ENCODE results near the gene CZIB. TPM values are rescaled to one million over a fixed set of nuclear protein-coding genes. Genes with fewer than 3 reads are reported as not detected.
A peak's percentile ranks its signal among the peaks of the same experiment; 100 is the strongest.
"Not testable (repeated sequence)": the region's sequence is repeated elsewhere in the genome, so short reads cannot be mapped to it uniquely, and the experiment has no call there.

Gene CZIB
- total RNA-seq, 2 experiments from 2014 or later = 44.6 to 51.4 TPM

- intact Hi-C loops (cut with micrococcal nuclease; ENCODE audit: unreplicated experiment); H3K4me2 ChIP-seq (ENCODE audit: low read length); H3K4me3 ChIP-seq (ENCODE audit: low read depth, low read length, poor library complexity, severe bottlenecking); H2AFZ ChIP-seq (ENCODE audit: low read length); H3K27ac ChIP-seq (ENCODE audit: low read depth, low read length, poor library complexity, severe bottlenecking); DNase-seq (ENCODE audit: low spot score); H3K79me2 ChIP-seq (ENCODE audit: insufficient read depth, low read depth, low read length); H4K20me1 ChIP-seq (ENCODE audit: insufficient read depth, low read length); BruUV-seq (replicated peaks); CTCF ChIA-PET (ENCODE audit: unreplicated experiment); H3K4me1 ChIP-seq (ENCODE audit: insufficient read depth, low read length, poor library complexity, severe bottlenecking); H3K9me2 ChIP-seq (ENCODE audit: insufficient read depth, low read length); POLR2A ChIA-PET: not testable (repeated sequence)
- Histone ChIP-seq H3K9me3 (ENCODE audit: low read length) (peaks cover 17% of the 10 kb centered on the region), H3K36me3 (ENCODE audit: insufficient read depth, low read length) (peaks cover 93% of the 10 kb centered on the region)
These were observed 14.9 kb downstream of the CZIB start for GRCh38 chr1:53205496-53205895.

GRCh38 chr1:53203466-53203865 is 17.0 kb downstream of the CZIB start:
- no peak overlapping the region for H3K4me2 ChIP-seq (ENCODE audit: low read length)
- H3K9me2 ChIP-seq (ENCODE audit: insufficient read depth, low read length) = no peaks in the 10 kb centered on the region
- peaks cover 1% of the 10 kb centered on the region; the same call in 1 of the 2 replicates for H3K79me2 ChIP-seq (ENCODE audit: insufficient read depth, low read depth, low read length)
- H2AFZ ChIP-seq (ENCODE audit: low read length) = no peak overlapping the region
- peaks cover 75% of the 10 kb centered on the region for H3K36me3 ChIP-seq (ENCODE audit: insufficient read depth, low read length)
- no peak overlapping the region for H3K4me3 ChIP-seq (ENCODE audit: low read depth, low read length, poor library complexity, severe bottlenecking)
- BruUV-seq (replicated peaks) = no TSS peak
- H4K20me1 ChIP-seq (ENCODE audit: insufficient read depth, low read length) = no peaks in the 10 kb centered on the region
- no peak overlapping the region for H3K27ac ChIP-seq (ENCODE audit: low read depth, low read length, poor library complexity, severe bottlenecking)
- CTCF ChIA-PET (ENCODE audit: unreplicated experiment) = no interaction called here
- no peak for DNase-seq (ENCODE audit: low spot score)
- no peak for TF ChIP-seq CTCF (conservative IDR thresholded peaks at IDR 0.05; ENCODE audit: low read length)
- TF ChIP-seq EZH2phosphoT487 (IDR thresholded peaks at IDR 0.05; ENCODE audit: borderline replicate concordance, low read depth, low read length) = no peak
- peaks cover 1% of the 10 kb centered on the region for H3K4me1 ChIP-seq (ENCODE audit: insufficient read depth, low read length, poor library complexity, severe bottlenecking)
- H3K9me3 ChIP-seq (ENCODE audit: low read length) = peaks cover 17% of the 10 kb centered on the region
- POLR2A ChIA-PET = no interaction called here
- intact Hi-C loops (cut with micrococcal nuclease; ENCODE audit: unreplicated experiment) = no loop called here

GRCh38 chr1:53198241-53198651 is 22.2 kb downstream of the CZIB start:
- Histone ChIP-seq H3K4me2 (ENCODE audit: low read length) (peak overlapping the region; percentile 94), H3K36me3 (ENCODE audit: insufficient read depth, low read length) (peaks cover 28% of the 10 kb centered on the region), H3K9me2 (ENCODE audit: insufficient read depth, low read length) (no peaks in the 10 kb centered on the region), H3K79me2 (ENCODE audit: insufficient read depth, low read depth, low read length) (peaks cover 16% of the 10 kb centered on the region; the same call in 1 of the 2 replicates), H3K4me1 (ENCODE audit: insufficient read depth, low read length, poor library complexity, severe bottlenecking) (peaks cover 20% of the 10 kb centered on the region), H2AFZ (ENCODE audit: low read length) (no peak overlapping the region), H4K20me1 (ENCODE audit: insufficient read depth, low read length) (no peaks in the 10 kb centered on the region), H3K27ac (ENCODE audit: low read depth, low read length, poor library complexity, severe bottlenecking) (no peak overlapping the region), H3K9me3 (ENCODE audit: low read length) (no peaks in the 10 kb centered on the region), H3K4me3 (ENCODE audit: low read depth, low read length, poor library complexity, severe bottlenecking) (peak overlapping the region; percentile 78)
- TF ChIP-seq EZH2phosphoT487 (IDR thresholded peaks at IDR 0.05; ENCODE audit: borderline replicate concordance, low read depth, low read length) (no peak), CTCF (conservative IDR thresholded peaks at IDR 0.05; ENCODE audit: low read length) (no peak)
- no peak for DNase-seq (ENCODE audit: low spot score)
- BruUV-seq (replicated peaks) = no TSS peak
- CTCF ChIA-PET (ENCODE audit: unreplicated experiment) = no interaction called here
- POLR2A ChIA-PET = interaction anchor here (0.5 to 0.9 kb wide), 2 partner anchors 11 to 1695 kb away, joined by 3 to 4 read pairs; no protein-coding TSS in a partner anchor
- intact Hi-C loops (cut with micrococcal nuclease; ENCODE audit: unreplicated experiment) = loop anchor here (5.0 kb wide), 1 partner anchor 501 kb away; the partner anchor contains the start of gene COA7
